Skeletal muscle satellite cell (primary cell): ENCODE measurements around the gene SKOR1.

Source experiments
- H3K27me3 ChIP-seq: 2 replicates; pipeline ENCODE4 v1.7.0; 2013; ENCODE audit warnings: low read length; ENCODE audit not compliant: control insufficient read depth, insufficient read depth
- H3K36me3 ChIP-seq: 2 replicates; pipeline ENCODE4 v1.7.0; 2013; ENCODE audit warnings: mild to moderate bottlenecking, control low read depth, low read length; ENCODE audit not compliant: insufficient read depth
- H3K4me1 ChIP-seq: 2 replicates; pipeline ENCODE4 v1.7.0; 2013; ENCODE audit warnings: low read length; ENCODE audit not compliant: control insufficient read depth, insufficient read depth
- H3K4me2 ChIP-seq: 2 replicates; pipeline ENCODE4 v1.7.0; 2013; ENCODE audit warnings: mild to moderate bottlenecking, low read length
- H3K4me3 ChIP-seq: 2 replicates; pipeline ENCODE4 v1.7.0; 2013; ENCODE audit warnings: low read length
- H3K9ac ChIP-seq: 2 replicates; pipeline ENCODE4 v1.7.0; 2013; ENCODE audit warnings: mild to moderate bottlenecking, low read depth, low read length, moderate library complexity
- H3K9me3 ChIP-seq: replicated peaks from 2 replicates; pipeline ENCODE4 v1.7.0; 2013; ENCODE audit warnings: mild to moderate bottlenecking, control low read depth, low read length
- small RNA-seq: library from RNA; depleted of rRNA; stranded (forward); fragments of <200 nt; gene quantifications from one replicate; pipeline ENCODE3, GENCODE V24; 2012

Gene SKOR1

GRCh38 chr15:67870868-67871408, 45.6 kb downstream of the SKOR1 start:
- no peaks in the 10 kb centered on the region for H3K9me3 ChIP-seq
- H3K36me3 ChIP-seq: no peaks in the 10 kb centered on the region
- no peak overlapping the region for H3K4me2 ChIP-seq
- no peaks in the 10 kb centered on the region for H3K4me1 ChIP-seq
- no peak overlapping the region for H3K4me3 ChIP-seq
- peaks cover 16% of the 10 kb centered on the region for H3K27me3 ChIP-seq
- H3K9ac ChIP-seq: no peak overlapping the region

- Histone ChIP-seq H3K4me1 (no peaks in the 10 kb centered on the region), H3K4me3 (no peak overlapping the region), H3K36me3 (no peaks in the 10 kb centered on the region), H3K9me3 (no peaks in the 10 kb centered on the region), H3K27me3 (peaks cover 13% of the 10 kb centered on the region), H3K4me2 (no peak overlapping the region), H3K9ac (no peak overlapping the region)
Measured at GRCh38 chr15:67873777-67874176, 48.5 kb downstream of the SKOR1 start.

- Histone ChIP-seq H3K4me1 (no peaks in the 10 kb centered on the region), H3K4me3 (no peak overlapping the region), H3K9ac (no peak overlapping the region), H3K4me2 (no peak overlapping the region), H3K36me3 (no peaks in the 10 kb centered on the region), H3K27me3 (peaks cover 3% of the 10 kb centered on the region), H3K9me3 (no peaks in the 10 kb centered on the region)
Measured at GRCh38 chr15:67878712-67879206, 53.5 kb downstream of the SKOR1 start.

GRCh38 chr15:67879440-67880129, 54.3 kb downstream of the SKOR1 start:
- H3K4me1 ChIP-seq: peaks cover 6% of the 10 kb centered on the region
- H3K9me3 ChIP-seq: no peaks in the 10 kb centered on the region
- H3K4me2 ChIP-seq: no peak overlapping the region
- no peak overlapping the region for H3K9ac ChIP-seq
- no peak overlapping the region for H3K4me3 ChIP-seq
- H3K27me3 ChIP-seq: peaks cover 3% of the 10 kb centered on the region
- no peaks in the 10 kb centered on the region for H3K36me3 ChIP-seq

GRCh38 chr15:67880651-67881182, 55.4 kb downstream of the SKOR1 start:
- Histone ChIP-seq H3K4me1 (peaks cover 16% of the 10 kb centered on the region), H3K27me3 (peaks cover 3% of the 10 kb centered on the region), H3K4me2 (no peak overlapping the region), H3K9me3 (no peaks in the 10 kb centered on the region), H3K9ac (no peak overlapping the region), H3K4me3 (no peak overlapping the region), H3K36me3 (no peaks in the 10 kb centered on the region)

GRCh38 chr15:67882487-67883233, 57.4 kb downstream of the SKOR1 start:
- Histone ChIP-seq H3K36me3 (no peaks in the 10 kb centered on the region), H3K9me3 (no peaks in the 10 kb centered on the region), H3K27me3 (peaks cover 3% of the 10 kb centered on the region), H3K4me2 (no peak overlapping the region), H3K4me3 (no peak overlapping the region), H3K9ac (no peak overlapping the region), H3K4me1 (peaks cover 19% of the 10 kb centered on the region)

DNA sequence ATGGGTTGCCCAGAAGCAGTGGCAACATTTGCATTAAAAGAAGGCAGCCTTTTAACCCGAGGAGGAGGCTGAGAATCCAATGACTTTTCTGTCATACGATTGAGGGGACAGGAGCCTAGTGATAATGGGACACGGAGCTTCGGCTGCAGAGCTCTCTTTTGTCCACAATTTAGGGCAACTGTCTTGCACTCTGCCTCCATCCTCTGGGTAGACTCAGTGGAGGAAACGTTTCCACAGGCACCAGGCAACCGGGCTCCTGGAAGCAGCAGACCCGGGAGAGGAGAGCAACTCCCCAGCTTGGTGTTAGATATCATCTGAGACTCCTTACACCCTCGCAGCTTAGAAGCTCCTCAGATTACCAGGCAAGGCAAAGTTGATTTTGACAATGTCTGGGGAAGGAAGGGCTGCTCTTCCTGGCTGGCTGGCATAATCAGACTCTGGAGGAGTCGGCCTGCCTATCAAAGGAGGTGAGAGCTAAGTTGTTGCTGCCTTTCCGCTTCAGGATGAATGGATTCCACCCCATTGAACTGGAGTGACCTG, 58.0 kb downstream of the SKOR1 start:
- no peak overlapping the region for H3K9ac ChIP-seq
- no peaks in the 10 kb centered on the region for H3K9me3 ChIP-seq
- no peak overlapping the region for H3K4me2 ChIP-seq
- H3K27me3 ChIP-seq: peaks cover 3% of the 10 kb centered on the region
- peaks cover 19% of the 10 kb centered on the region for H3K4me1 ChIP-seq
- no peak overlapping the region for H3K4me3 ChIP-seq
- H3K36me3 ChIP-seq: no peaks in the 10 kb centered on the region

GRCh38 chr15:67884009-67884408, 58.7 kb downstream of the SKOR1 start:
- H3K4me2 ChIP-seq: peak overlapping the region; percentile 89
- peak overlapping the region; percentile 70 for H3K4me3 ChIP-seq
- peaks cover 19% of the 10 kb centered on the region for H3K4me1 ChIP-seq
- H3K9me3 ChIP-seq: no peaks in the 10 kb centered on the region
- no peaks in the 10 kb centered on the region for H3K36me3 ChIP-seq
- H3K27me3 ChIP-seq: no peaks in the 10 kb centered on the region
- peak overlapping the region; percentile 72 for H3K9ac ChIP-seq

Small RNA genes within 50 kb of the gene (small RNA-seq; reads per million reads assigned to genes)
- 5.4 reads per million, percentile 86 among the genes with 10 or more reads in this experiment for gene RNU6-1
